Stimulated activated CD4-positive, alpha-beta T cell treated with anti-CD3 and anti-CD28 coated beads, TNF-alpha, amount 100 ng/mL, for 48 hours (primary cell): Measurements from ENCODE around the gene DLX3.

Source experiments
- DNase-seq, 3 donors: peaks; one replicate each; pipeline ENCODE4 v3.0.0-alpha.2; 2020; ENCODE audit warnings: low read depth in 3 of 3

The DLX3 gene

DNA sequence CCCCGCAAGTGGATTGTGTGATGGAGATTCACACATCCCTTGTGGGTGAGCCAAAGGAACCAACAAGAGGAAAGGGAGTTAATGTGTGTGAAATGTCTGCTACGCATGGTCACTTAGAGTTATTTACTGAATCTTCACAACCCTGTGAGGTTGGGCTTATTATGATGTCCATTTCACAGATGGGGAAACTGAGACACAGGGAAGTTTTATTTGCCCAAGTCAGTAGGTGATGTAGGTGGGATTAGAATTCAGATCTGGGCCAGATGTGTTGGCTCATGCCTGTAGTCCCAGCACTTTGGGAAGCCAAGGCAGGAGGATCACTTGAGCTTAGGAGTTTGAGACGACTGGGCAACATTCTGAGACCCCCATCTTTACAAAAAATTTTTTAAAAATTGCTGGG is 37.7 kb downstream of the DLX3 start:
- DNase-seq, result no peak

DNA sequence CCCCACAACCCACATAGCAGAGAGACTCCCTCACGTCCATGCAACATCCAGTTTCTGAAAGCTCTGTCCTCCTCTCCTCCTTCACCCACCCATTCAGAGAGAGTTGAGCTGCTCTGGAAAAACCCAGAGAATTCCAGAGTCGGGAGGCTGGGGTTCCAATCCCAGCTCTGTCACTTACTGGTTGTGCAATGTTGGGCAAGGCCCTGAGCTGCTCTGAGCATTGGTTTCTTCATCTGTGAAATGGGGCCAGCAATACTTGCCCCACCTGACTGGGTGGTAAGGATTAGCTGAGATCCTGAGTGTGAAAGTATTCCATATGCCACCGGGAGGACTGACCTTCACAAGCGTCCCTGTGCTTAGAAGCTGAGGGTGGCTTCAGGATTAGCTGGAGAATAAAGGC is 38.2 kb downstream of the DLX3 start:
- no peak for DNase-seq

DNA sequence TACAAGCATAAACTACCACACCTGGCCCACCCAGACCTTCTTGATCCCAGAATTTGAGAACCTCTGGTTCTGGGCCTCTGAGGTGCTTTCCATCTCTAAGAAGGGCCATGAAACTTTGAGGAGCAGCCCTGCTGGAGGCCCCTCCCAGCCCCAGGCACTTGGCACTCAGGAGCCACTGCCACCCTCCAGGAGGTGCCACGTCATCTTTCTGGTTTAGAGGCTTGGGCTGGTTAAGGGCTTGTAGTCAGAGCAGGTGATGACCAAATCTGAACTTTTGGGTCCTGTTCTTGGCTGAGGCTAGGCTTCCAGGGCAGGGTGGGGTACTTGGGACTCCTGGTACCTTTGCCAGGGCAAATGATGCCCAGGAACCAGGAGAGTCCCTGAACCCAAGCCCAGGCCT is 39.9 kb downstream of the DLX3 start:
- no peak for DNase-seq

DNA sequence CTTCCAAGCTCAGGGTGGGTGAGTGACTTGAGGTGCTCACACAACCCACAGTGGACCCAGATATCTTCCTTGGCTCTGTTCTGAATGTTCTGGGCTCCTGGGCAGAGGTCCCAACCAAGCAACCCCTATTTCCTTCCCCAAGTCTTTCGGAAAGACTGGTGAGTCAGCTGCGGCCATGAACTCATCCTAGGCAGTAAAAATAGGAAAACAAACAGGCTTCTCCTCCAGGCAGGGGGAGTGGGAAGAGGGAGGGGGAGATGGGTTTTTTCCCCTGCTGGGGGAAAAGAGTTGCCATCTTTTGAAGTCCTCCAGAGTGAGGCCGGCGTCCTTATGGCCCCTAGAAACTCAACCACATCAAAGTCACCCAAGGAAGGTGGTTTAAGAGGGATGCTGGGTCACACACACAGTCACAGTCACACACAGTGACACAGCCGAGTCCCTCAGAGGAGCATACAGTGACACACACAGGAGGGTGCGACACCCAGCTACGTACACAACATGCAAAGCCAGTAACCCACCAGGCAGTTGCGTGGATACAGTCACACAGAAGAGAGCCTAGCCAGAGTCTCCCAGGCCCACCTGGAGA is 42.0 kb downstream of the DLX3 start:
- DNase-seq, result no peak

DNA sequence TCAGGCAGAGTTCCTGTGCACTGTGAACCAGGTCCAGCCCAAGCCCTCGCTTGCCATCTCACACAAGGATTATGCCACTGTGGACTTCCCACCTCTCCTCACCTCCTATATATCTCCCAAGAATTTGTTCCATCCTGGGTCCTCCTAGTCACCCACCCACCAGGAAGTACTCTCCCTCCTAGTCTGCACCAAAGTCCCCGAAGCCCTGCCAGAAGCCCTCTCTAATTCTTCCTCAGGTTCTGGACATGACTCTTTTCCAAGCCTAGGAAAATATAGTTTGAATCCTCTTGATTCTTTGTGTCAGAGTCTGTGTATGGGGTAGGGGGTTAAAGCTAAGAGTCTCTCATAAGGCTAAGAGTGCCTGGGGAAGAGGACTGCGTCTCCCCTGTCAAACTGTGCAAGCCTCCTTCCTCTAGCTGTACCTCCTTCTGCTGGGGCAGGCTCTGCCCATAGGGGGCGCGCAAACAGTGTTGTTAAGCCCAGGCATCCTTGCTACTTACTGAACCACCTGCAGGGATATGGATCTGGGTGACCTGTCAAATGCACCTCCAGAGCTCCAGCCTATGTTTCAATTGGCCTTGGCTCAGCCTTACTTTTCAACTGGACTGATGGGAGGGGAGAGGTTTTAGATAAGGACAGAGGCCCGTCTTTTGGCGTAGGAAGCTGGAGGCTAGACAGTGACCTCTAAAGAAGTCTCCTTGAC is 42.7 kb downstream of the DLX3 start:
- DNase-seq, result peak; percentile 59 to 82 (median 68)

DNA sequence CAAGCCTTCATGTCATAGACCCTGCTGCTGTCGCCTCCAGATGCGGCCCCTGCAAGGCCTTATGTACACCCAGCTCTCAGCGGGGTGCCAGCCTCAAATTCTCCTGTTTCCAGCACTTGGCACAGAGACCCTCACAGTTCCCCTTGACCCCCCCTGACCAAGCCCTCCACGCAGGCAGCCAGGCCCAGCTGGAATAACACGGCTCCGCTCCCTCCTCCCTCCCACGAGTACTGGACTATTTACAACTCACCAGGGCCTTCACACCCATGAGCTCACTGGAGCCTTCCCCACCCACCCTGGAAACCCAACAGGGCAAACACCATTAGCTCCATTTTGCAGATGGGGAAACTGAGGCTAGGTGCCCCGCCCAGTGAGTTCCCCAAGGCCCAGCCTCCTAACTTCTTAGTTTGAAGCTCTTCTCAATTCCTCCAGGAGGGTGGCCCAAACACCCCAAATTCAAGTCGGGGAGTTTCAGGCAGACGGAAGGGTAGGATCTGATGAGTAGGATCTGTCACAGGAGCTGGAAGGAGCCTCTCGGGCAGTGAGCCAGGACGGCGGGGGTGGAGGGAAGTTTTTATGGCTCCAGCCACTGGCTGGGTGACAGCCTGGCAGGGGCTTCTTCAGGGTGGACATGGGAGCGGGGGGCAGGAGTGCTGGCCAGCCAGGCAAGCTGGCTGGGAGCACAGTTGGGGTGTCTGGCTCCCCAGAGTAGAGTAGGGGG is 43.5 kb downstream of the DLX3 start:
- DNase-seq, result no peak

DNA sequence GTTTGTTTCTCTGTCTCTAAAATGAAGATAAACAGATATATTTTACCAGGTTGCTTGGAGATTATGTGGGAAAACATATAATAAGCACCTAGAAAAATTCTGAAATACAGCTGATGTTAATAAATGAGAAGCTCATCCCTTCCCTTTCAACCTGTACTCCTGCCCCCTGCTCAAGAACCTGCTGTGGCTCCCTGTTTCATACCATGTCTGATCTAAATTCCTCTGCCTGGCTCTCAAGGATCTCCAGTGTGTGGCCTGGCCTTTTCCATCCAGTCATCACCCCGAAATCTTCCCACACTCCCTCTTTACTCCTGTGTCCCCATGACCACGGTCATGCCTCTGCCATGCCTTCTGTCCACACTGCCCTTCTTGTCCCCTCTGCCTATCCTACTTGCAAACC is 45.4 kb downstream of the DLX3 start:
- DNase-seq, result no peak

DNA sequence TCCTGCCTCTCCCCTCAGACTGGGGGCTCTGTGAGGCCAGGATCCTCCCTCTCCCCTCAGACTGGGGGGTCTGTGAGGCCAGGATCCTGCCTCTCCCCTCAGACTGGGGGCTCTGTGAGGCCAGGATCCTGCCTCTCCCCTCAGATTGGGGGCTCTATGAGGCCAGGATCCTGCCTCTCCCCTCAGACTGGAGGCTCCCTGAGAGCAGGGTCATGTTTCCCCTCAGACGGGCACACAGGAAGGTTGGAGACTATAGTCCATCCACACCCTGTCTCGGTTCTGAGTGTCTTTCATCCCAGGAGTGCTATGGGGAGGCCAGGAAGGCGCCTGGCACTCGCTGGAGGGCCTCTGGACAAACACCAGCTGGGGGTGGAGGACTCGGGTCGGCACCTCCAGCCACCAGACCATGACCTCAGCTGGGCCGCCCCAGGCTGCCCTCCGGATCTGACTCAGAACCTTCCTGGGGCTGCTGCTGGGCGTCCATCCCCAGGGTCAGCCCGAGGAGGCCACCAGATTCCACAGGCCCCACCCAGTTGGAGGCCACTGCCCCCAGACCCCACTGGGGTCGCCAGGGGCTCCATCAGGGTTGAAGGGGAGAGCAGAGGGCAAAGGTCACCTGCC is 48.0 kb downstream of the DLX3 start:
- DNase-seq, result no peak

DNA sequence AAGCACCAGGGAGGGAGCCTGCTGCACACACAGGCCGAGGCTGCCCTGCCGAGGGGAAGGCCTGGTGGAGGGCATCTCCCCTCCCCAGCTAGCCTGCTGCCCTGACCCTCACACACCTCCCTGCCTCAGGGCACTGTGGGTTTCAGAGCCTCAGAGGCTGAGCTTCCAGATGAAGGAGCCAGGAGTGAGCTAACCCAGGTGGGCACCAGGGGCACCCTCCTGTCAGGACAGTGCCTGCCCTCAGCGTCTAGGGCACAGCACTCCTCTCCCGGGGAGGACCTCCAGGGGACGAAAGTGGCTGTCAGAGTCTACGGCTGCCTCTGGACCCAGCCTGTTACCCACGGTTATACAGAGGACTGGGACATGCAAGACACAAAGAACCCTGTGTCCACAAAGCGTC is 48.8 kb downstream of the DLX3 start:
- DNase-seq, result no peak

DNA sequence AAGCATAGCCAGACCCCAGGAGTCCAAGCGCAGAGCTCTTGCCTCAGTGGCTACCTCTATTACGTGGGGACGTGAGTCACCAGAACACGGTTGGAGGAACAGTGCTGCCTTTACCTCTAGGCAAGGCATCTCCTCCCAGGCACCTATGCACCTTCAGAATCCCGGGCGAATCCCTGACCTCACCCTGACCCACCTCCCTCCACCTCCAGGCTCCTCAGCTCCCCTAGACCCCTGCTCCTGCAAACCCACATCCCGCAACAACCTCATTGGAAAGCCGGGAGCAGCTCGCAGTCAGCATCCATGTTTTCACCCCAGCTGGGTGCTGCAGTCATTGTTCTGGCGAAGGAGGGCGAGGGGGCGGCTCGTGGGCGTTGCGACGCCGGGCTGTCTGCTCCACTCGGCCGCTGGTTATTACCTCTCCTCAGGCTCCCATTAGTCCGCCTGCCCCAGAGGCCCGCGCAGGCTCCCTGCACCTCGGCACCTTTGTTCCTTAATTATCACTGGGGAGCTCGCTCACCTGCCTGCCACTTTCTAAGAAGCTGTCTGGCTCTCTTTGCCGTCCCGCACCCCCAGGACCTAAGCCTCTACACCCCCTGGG is 50.7 kb downstream of the DLX3 start:
- DNase-seq, result no peak

DNA sequence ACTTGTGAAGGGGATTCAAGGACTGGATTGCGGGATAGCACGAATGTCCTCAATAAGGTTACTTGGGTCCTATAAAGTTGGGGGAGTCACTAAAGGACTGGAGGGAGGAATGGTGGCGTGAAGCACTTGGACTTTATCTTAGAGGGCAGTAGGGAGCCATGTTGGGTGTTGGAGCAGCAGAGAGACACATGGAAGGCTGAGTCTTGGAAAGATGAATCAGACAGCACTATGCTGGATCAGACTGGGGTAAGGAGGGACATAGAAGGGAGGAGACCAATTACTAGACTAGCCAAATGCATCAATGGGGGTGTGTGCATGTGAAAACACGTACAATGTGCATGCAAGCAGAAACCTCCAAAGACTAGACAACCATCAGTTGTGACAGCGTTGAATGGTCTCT is 52.1 kb downstream of the DLX3 start:
- no peak for DNase-seq

DNA sequence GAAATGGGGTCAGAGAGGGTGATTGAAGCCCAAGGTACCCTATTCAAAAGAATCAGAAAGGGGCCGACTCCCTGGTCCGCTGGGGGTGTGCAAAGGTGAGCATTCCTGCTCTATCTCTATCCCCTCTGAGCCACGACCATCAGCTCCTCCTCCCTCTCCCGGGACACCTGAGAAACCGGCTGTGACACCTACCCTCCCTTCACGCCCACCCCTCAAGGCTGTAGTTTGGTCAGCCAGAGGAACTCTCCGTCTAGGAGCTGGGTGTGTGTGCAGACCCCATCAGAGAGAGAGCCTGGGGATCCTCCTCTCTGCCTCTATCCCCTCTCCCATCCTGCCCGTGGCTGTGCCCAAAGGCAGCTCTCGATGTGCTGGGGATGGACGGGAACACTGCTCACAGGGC is 53.6 kb downstream of the DLX3 start:
- DNase-seq, result no peak
